A549 (cell line): Measurements from ENCODE around the gene GJD3.

Source experiments
- BHLHE40 ChIP-seq: IDR thresholded peaks from 2 replicates; pipeline ENCODE4 v1.6.1; 2012; ENCODE audit warnings: low read depth, low read length, inconsistent platforms
- EP300 ChIP-seq, 2 experiments: fragments of >200 bp; sonication (Bioruptor Twin); formaldehyde crosslinking; IDR thresholded peaks; 2 replicates in 1 of 2; 3 replicates in 1 of 2; pipeline ENCODE4 v1.6.1; 2016 to 2017
- ESRRA ChIP-seq: fragments of 150-350 bp; IDR thresholded peaks from 2 replicates; pipeline ENCODE4 v1.6.1; 2014; ENCODE audit warnings: mild to moderate bottlenecking, low read length, borderline replicate concordance
- FOSL2 ChIP-seq, 2 experiments: fragments of 450-650 bp in 1 of 2; fragments of >200 bp in 1 of 2; sonication (Bioruptor Twin) in 1 of 2; formaldehyde crosslinking; IDR thresholded peaks; 2 replicates each; pipeline versions ENCODE4 v1.5.0 to v1.6.1; 2016 to 2020; ENCODE audit warnings: mild to moderate bottlenecking in 1 of 2, moderate library complexity in 1 of 2
- JUNB ChIP-seq: fragments of >200 bp; sonication (Bioruptor Twin); formaldehyde crosslinking; IDR thresholded peaks from 2 replicates; pipeline ENCODE4 v1.6.1; 2016
- MYC ChIP-seq: IDR thresholded peaks from 2 replicates; pipeline ENCODE4 v1.6.1; 2012; ENCODE audit warnings: mild to moderate bottlenecking, inconsistent platforms, low read length, improper control_type of control experiment, borderline replicate concordance
- PHF8 ChIP-seq: fragments of 200-600 bp; sonication (generic); IDR thresholded peaks from 2 replicates; pipeline ENCODE4 v1.6.1; 2016; ENCODE audit warnings: low read depth, mild to moderate bottlenecking, antibody characterized with exemption, moderate library complexity, borderline replicate concordance
- RAD21 ChIP-seq, 2 experiments: fragments of >200 bp in 1 of 2; sonication (Bioruptor Twin) in 1 of 2; formaldehyde crosslinking in 1 of 2; IDR thresholded peaks in 1 of 2; conservative IDR thresholded peaks in 1 of 2; 2 replicates in 1 of 2; 3 replicates in 1 of 2; pipeline ENCODE4 v1.6.1; 2012 to 2018; ENCODE audit warnings: inconsistent platforms in 1 of 2
- TF ChIP-seq, protein P1 (sequence below): IDR thresholded peaks from 2 replicates; pipeline ENCODE4 v1.6.1; 2012
- TF ChIP-seq, protein P2 (sequence below): fragments of >200 bp; sonication (Bioruptor Twin); formaldehyde crosslinking; IDR thresholded peaks from 3 replicates; pipeline ENCODE4 v1.5.1; 2016
- TF ChIP-seq, protein P3 (sequence below): fragments of 200-600 bp; sonication (generic); IDR thresholded peaks from 2 replicates; pipeline ENCODE4 v1.6.1; 2016; ENCODE audit warnings: antibody characterized with exemption, mild to moderate bottlenecking, moderate library complexity
- TF ChIP-seq, protein P4 (sequence below): fragments of >200 bp; sonication (Bioruptor Twin); formaldehyde crosslinking; IDR thresholded peaks from 3 replicates; pipeline ENCODE4 v1.6.1; 2016

DNA sequence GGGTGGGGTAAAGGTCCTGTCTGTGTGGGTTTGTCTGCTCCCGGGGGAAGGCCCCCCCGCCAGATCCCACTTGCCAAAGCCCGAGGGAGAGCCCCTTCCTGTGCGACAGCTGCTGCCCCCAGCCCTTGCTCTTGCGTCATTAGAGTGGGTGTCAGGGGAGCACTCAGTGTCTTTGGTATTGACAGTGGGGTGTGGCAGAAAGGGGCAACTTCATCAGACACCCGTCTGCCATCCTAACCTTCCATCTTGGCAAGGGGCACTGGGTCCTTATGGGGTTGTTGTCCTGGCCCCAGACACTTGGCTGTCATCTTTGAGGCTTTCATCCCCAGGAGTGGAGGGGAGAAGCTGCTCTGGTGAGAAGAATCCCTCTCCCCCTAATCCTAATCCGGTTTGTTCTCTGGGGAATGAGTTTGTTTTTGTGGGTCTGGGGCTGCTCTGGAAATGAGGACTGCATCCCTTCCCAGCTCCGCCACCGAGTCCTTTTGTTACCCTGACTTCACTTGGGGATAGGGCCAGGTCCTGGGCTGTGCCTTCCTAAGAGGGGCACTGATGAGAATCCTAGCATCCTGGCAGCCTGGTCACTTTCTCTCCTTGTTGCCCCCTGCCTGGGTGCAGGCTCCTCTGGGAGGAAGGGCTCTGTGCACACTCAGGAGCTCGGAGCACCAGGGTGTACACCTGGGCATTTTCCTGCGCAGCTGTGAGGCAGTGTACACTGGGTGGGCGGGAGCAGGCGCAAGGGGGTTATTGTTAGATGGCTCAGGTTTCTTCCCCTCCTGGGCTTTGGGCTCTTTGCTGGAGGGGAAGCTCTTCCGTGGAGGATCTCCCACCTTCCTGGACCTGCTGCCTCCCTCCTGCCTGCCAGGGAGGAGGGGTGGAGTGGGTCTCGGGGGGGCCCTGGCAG is 21.1 kb downstream of the GJD3 start:
- TF ChIP-seq, protein P1, sequence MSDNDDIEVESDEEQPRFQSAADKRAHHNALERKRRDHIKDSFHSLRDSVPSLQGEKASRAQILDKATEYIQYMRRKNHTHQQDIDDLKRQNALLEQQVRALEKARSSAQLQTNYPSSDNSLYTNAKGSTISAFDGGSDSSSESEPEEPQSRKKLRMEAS: no peak
- TF ChIP-seq EP300 (IDR thresholded peaks at IDR 0.05) (no peak), MYC (no peak), JUNB (no peak), FOSL2 (IDR thresholded peaks at IDR 0.05) (no peak), FOSL2 (CRISPR knock-in tag; IDR thresholded peaks at IDR 0.05) (no peak), PHF8 (no peak), RAD21 (conservative IDR thresholded peaks at IDR 0.05 in 1 of 2, IDR thresholded peaks at IDR 0.05 in 1 of 2) (no peak), ESRRA (no peak), BHLHE40 (no peak)
- TF ChIP-seq, protein P2, sequence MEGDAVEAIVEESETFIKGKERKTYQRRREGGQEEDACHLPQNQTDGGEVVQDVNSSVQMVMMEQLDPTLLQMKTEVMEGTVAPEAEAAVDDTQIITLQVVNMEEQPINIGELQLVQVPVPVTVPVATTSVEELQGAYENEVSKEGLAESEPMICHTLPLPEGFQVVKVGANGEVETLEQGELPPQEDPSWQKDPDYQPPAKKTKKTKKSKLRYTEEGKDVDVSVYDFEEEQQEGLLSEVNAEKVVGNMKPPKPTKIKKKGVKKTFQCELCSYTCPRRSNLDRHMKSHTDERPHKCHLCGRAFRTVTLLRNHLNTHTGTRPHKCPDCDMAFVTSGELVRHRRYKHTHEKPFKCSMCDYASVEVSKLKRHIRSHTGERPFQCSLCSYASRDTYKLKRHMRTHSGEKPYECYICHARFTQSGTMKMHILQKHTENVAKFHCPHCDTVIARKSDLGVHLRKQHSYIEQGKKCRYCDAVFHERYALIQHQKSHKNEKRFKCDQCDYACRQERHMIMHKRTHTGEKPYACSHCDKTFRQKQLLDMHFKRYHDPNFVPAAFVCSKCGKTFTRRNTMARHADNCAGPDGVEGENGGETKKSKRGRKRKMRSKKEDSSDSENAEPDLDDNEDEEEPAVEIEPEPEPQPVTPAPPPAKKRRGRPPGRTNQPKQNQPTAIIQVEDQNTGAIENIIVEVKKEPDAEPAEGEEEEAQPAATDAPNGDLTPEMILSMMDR: no peak
- TF ChIP-seq, protein P3, sequence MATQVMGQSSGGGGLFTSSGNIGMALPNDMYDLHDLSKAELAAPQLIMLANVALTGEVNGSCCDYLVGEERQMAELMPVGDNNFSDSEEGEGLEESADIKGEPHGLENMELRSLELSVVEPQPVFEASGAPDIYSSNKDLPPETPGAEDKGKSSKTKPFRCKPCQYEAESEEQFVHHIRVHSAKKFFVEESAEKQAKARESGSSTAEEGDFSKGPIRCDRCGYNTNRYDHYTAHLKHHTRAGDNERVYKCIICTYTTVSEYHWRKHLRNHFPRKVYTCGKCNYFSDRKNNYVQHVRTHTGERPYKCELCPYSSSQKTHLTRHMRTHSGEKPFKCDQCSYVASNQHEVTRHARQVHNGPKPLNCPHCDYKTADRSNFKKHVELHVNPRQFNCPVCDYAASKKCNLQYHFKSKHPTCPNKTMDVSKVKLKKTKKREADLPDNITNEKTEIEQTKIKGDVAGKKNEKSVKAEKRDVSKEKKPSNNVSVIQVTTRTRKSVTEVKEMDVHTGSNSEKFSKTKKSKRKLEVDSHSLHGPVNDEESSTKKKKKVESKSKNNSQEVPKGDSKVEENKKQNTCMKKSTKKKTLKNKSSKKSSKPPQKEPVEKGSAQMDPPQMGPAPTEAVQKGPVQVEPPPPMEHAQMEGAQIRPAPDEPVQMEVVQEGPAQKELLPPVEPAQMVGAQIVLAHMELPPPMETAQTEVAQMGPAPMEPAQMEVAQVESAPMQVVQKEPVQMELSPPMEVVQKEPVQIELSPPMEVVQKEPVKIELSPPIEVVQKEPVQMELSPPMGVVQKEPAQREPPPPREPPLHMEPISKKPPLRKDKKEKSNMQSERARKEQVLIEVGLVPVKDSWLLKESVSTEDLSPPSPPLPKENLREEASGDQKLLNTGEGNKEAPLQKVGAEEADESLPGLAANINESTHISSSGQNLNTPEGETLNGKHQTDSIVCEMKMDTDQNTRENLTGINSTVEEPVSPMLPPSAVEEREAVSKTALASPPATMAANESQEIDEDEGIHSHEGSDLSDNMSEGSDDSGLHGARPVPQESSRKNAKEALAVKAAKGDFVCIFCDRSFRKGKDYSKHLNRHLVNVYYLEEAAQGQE: no peak
- TF ChIP-seq, protein P4, sequence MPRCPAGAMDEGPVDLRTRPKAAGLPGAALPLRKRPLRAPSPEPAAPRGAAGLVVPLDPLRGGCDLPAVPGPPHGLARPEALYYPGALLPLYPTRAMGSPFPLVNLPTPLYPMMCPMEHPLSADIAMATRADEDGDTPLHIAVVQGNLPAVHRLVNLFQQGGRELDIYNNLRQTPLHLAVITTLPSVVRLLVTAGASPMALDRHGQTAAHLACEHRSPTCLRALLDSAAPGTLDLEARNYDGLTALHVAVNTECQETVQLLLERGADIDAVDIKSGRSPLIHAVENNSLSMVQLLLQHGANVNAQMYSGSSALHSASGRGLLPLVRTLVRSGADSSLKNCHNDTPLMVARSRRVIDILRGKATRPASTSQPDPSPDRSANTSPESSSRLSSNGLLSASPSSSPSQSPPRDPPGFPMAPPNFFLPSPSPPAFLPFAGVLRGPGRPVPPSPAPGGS: no peak
